Lower leg skin (tissue), 3 donors: Measurements from ENCODE around the gene AURKA.

Experiments
- POLR2A ChIP-seq, 2 donors: fragments of 450-650 bp; IDR thresholded peaks; one replicate each; pipeline ENCODE4 v1.6.1; 2016 to 2017; ENCODE audit warnings: antibody characterized with exemption in 2 of 2, mild to moderate bottlenecking in 1 of 2, moderate library complexity in 1 of 2
- TF ChIP-seq, protein P1 (sequence below), 3 donors: fragments of 450-650 bp; IDR thresholded peaks; one replicate each; pipeline ENCODE4 v1.5.1; 2016; ENCODE audit warnings: antibody characterized with exemption in 3 of 3, mild to moderate bottlenecking in 3 of 3, moderate library complexity in 2 of 3

DNA sequence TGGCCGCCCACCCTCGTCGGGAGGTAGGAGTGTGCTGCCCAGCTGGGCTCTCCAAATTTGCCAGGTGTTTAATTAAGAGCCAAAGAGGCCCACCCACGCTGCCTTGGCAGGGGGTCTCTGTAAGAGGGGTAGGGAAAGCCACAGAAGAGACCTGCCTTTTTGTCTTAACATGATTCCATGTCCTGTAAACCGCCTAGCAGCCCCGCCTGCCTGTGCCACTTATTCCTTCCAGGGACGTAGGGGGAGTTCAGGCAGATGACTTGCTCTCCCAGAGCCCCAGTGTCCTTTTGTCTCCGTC lies 31.2 kb downstream of the AURKA start:
- no peak for TF ChIP-seq POLR2A (IDR thresholded peaks at IDR 0.05)
- TF ChIP-seq, protein P1, sequence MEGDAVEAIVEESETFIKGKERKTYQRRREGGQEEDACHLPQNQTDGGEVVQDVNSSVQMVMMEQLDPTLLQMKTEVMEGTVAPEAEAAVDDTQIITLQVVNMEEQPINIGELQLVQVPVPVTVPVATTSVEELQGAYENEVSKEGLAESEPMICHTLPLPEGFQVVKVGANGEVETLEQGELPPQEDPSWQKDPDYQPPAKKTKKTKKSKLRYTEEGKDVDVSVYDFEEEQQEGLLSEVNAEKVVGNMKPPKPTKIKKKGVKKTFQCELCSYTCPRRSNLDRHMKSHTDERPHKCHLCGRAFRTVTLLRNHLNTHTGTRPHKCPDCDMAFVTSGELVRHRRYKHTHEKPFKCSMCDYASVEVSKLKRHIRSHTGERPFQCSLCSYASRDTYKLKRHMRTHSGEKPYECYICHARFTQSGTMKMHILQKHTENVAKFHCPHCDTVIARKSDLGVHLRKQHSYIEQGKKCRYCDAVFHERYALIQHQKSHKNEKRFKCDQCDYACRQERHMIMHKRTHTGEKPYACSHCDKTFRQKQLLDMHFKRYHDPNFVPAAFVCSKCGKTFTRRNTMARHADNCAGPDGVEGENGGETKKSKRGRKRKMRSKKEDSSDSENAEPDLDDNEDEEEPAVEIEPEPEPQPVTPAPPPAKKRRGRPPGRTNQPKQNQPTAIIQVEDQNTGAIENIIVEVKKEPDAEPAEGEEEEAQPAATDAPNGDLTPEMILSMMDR (IDR thresholded peaks at IDR 0.05) = no peak
